GM18508 (cell line): Measurements from ENCODE around the gene TXNDC5.

Experiments
- ATAC-seq: cut with Tn5 transposase; IDR thresholded peaks from one replicate; pipeline ENCODE4 v1.9.1; 2021; ENCODE audit warnings: moderate number of reproducible peaks; ENCODE audit not compliant: insufficient read depth, unreplicated experiment

TXNDC5 gene

DNA sequence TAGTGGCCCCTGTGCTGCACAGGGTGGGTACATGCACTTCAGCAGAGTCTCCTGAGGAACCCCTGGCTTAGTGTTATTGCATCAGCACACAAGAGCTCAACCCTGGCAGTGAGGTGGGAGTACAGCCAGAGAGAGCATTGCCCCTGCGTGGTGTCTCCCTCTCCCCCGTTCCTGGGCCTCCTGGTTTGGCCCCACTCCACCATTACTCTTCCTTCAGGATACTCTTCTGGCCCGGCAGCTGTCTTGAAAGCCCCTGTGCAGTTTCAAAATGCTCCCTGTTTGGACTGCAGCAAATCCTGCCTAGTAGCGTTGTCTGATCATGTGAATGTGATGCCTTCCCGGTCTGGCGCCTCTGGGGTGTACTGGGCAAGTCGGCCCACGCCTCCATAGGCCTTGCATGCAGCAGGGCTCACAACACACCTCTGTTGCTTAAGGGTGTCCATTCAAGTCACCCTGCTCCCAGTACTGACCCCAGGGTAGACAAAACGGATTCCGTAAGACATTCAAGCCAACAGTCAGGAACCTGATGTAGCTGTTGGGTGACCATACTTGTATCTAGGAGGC is 32.1 kb downstream of the TXNDC5 start:
- no peak for ATAC-seq

GRCh38 chr6:7868926-7869325 is 41.7 kb downstream of the TXNDC5 start:
- ATAC-seq, result no peak

GRCh38 chr6:7866526-7866925 is 44.1 kb downstream of the TXNDC5 start:
- ATAC-seq, result no peak

DNA sequence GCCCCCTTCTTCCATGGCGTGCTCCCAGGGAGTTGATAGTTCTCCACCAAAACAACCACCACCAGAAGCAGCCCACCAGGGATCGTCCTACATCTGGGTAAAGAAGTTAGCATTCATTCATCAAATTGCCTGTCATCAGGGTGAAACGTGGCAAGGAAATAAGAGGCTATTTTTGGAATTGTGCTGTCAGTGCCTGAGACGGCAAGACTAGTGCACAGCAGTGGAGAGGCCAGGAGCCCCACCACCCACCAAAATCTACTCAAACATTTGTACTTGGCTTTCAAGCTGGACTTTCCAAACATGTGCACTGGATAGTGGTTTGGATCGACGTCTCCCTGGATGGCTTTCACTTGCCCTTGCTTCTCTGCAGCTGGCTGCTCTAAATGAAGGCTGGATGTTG is 44.8 kb downstream of the TXNDC5 start:
- ATAC-seq, result no peak

GRCh38 chr6:7859591-7859990 is 51.0 kb downstream of the TXNDC5 start:
- no peak for ATAC-seq

DNA sequence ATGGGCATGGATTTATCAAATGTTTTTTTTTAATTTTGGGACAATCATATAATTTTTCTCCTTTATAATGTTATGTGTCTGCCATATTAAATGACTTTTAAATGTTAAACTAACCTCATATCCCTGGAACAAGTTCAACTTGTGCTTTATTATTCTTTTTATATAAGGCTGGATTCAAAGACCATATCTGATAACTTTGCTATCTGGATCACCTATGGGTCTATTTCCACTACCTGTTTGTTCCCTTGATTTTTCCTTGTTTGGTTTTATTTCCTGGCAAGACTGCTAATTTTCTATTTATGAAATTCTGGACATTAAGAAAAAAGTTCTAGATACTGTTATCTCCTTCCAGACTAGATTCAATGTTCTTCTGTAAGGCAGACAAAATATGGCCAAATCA is 58.8 kb downstream of the TXNDC5 start:
- ATAC-seq, result no peak

- no peak for ATAC-seq
These were observed 62.4 kb downstream of the TXNDC5 start for GRCh38 chr6:7848229-7848628.

DNA sequence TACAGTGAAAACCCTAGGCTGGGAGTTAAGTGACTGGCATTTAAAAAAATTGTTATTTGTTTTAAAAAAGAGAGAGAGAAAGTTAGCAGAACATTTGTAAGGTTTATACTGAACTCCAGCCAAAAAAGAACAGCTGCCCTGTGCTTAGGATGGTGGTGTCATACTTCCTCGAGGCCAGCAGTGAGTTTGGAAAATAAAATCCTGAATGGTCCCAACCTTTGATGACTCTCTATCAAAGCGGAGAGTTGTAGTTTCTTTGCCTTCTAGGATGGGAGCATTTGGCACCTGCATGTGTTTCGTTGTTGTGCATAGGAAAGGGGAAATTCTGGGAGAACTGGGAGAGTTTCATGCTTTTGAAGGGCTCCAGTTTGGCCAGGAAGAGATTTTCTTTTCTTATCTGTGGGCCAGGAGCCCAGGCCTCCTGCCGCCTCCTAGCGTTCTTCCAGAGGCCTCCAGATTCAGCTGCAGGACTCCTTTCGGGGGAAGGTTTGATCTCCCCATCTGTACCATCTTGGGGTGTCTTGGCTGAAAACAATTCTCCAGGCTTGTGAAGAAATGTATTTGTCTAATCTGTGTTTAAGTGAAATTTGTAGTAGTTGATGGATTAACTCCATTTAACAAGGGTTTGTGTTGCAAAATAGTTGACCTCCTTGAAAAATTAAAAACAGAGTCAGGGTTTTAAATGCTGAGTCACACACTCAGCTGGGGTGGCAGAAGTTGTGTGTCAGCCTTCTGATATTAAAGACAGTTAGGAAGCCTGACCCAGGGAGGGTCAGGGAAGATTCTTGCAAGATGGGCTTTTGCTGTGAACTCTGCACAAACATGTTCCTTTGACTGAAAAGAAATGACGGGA is 63.4 kb downstream of the TXNDC5 start:
- ATAC-seq, result no peak

DNA sequence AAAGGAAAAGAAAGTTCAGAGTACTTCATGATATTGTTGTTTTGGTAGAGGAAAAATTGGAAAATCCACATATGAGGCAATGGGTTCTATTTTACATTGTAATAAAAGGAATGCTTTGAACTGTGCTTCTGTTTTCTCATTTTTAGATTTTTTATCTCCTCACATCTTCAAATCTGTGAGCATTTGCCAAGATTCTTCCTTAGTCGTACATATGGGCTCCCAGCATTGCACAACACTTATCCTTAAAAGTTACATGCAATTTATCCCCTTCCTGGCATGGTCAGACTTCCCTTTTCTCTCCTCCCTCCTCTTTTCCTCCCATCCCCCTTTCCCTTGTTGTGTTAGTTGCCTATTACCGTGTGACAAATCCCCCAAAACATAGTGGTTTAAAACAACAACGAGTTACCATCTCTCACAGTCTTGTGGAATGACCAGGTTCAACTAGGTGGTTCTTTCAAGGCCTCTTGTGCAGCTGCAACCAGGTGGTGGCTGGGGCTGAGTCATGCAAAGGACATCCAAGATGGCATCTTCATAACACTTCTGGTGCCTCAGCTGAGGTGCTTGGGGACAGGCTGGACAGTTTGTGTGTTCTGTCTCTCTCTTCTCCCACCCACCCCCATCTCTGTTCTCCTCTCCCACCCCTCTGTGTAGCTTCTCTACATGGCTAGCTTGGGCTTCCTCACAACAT is 68.7 kb downstream of the TXNDC5 start:
- ATAC-seq, result no peak

- no peak for ATAC-seq
These were observed 74.1 kb downstream of the TXNDC5 start for GRCh38 chr6:7836371-7837026.

GRCh38 chr6:7833751-7834070 is 76.9 kb downstream of the TXNDC5 start:
- ATAC-seq, result no peak

- ATAC-seq, result no peak
These were observed 77.5 kb downstream of the TXNDC5 start for GRCh38 chr6:7832904-7833750.
